GM19099 (cell line): ENCODE results near the gene DCDC1.

Experiments used
- POLR2A ChIP-seq: IDR thresholded peaks from 3 replicates; pipeline ENCODE4 v1.6.1; 2011; ENCODE audit warnings: low read depth; ENCODE audit not compliant: insufficient read length; ENCODE audit errors: extremely low read depth

Gene DCDC1

GRCh38 chr11:30902929-30903328, 466.6 kb downstream of the DCDC1 start:
- TF ChIP-seq POLR2A = no peak

- no peak for TF ChIP-seq POLR2A
Measured at GRCh38 chr11:30895046-30895445, 474.5 kb downstream of the DCDC1 start.

DNA sequence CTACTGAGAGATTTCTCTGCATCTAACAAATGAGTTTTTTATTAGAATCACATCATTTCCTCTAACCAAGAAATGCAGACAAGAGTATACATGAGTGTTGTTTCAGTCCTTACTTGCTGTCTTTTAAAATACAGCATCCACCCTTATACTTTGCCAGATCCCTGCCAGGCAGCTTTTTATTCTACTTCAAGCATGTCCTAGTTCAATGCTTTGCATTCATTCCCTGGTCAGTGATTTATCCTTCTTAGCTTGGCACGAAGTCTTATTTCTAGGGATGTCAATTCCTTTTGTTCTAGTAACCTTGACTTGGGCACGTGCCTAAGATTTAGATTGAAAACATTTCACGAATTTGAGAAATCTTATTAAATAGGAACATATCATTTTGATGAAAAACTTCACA, 476.2 kb downstream of the DCDC1 start:
- TF ChIP-seq POLR2A = no peak

DNA sequence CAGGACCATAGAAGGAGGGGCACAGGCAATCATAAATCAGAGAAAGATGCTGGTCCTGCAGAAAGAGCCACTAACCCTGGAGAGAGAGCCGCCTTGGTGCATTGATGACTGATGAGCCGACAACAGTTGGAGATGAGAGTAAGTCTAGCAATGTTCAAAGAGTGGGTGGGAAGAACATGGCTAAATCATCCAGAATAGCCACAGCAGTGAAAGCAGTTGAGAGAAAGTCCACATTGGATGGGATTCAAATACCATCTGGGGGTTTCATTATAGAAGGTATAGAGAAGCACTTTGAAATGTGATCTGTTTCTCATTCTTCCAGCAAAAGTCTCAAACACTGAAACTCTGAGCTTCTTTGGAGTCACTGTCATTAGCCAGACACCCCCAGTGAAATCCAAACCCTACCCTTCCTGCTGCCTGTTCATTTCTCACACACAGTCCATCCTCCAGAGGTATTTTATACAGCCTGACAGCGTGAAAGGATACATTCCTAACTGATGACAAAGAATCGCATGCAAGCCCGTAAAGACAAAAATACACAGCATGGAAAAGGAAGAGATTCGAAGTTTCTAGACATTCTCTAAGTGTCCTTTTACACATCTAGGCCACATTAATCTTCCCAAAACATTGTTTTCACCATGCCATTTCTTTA, 480.3 kb downstream of the DCDC1 start:
- TF ChIP-seq POLR2A = no peak

GRCh38 chr11:30879322-30880005, 490.1 kb downstream of the DCDC1 start:
- no peak for TF ChIP-seq POLR2A

DNA sequence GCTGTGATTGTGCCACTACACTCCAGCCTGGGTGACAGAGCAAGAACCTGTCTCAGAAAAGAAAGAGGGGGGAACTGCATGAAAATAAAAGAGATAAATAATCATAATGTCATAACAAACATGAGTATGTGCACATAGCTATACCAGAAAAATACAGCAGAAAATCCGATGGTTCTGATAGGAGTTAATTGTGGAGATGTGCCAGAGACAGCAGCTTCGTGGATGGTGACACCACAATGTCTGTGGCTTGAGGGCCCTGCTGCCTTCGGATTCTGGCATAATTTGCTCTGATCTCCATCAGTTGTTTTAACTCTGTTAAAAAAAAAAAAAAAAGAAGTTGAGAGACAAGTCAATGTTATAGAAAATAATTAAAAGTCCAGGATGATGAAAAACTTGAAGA, 491.1 kb downstream of the DCDC1 start:
- TF ChIP-seq POLR2A = no peak

- TF ChIP-seq POLR2A = no peak
Measured at GRCh38 chr11:30876663-30877396, 492.7 kb downstream of the DCDC1 start.

DNA sequence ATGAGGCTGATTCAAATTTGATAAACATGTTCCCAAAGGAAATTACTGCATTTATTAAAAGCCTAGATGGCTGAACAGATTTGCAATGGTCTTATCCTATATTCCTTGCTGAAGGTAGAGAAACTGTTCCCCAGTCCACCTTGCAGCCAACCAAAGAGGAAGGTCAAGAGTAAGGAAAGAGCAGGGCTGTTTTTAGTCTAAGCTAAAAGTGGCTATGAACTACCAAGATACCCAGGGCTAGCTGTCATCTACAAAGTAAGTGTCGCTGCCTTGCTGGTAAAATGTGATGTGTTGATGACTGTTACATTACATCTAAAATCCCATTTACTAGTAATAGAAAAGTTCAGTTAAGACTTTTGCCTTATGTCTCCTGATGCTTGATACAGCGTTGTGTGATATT, 493.3 kb downstream of the DCDC1 start:
- no peak for TF ChIP-seq POLR2A

- TF ChIP-seq POLR2A = no peak
Measured at GRCh38 chr11:30875806-30876205, 493.7 kb downstream of the DCDC1 start.

DNA sequence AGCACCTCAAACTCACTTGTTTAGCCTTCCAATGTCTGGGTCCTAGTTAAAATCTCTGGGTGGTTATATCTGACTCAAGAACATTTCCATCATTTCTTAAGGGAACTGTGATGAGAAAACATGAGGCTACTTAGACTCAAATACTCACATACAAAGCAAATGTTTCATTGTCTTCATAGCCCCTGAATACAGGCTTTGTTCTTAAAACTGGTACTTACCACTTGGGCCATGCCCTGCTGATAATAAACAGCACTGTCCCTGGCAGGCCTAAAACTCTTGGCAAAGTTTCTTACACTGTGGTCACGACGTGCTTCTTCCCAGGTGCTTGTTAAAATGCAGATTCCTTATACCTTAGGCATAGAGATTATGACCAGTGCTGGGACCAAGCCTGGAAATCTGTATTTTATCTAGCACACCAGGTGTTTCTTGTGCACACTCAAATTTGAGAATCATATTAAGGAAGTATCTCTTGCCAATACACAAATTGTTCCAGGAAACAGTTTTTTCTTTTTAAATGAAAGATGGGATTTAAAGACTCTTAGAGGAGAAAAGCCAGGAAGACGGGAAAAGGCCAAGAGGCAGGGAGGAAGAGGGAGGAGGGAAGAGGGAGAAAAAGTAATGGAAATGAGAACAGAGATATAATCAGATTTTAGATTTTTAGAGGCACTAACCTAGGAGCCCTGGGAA, 495.5 kb downstream of the DCDC1 start:
- TF ChIP-seq POLR2A = no peak

GRCh38 chr11:30868626-30869081, 500.9 kb downstream of the DCDC1 start:
- TF ChIP-seq POLR2A = no peak

DNA sequence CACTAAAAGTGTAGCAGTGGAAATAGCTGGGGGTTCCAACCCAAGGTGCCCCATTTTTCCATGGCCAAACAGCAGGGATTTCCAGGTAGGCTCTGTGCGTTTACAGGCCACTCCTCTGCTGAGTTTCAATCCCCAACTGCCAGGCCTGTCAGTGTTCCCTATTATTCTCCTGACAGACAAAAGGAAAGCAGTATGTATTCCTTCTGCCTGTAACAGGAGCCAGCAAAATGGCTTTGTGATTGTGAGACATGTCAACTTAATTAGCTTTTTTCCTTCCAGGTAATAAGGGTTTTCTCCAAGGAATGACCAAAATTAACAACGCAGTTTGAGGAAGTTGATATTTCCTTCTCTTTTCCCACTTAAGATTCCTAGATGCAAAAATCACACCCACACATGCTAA, 506.3 kb downstream of the DCDC1 start:
- TF ChIP-seq POLR2A = no peak

- TF ChIP-seq POLR2A = no peak
Measured at GRCh38 chr11:30861531-30861930, 508.0 kb downstream of the DCDC1 start.

- TF ChIP-seq POLR2A = no peak
Measured at GRCh38 chr11:30861064-30861463, 508.5 kb downstream of the DCDC1 start.

DNA sequence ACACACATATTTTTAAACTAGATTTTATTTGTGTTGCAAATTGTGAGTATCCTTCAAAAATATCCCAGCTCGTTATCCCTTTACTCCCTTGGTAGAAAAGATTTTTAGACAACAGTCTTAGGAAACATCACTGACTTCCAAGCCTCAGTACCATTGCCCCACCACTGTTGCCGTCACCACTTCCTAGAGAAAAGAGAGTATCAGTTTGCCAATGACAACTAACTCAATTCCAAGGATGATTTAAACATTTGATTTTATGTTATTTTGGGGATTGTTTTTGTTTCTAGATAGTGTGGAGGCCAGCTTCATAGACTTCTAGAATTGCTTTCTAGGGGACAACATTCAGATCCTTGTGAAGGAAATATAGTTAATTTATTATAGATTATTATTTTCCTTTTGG, 509.4 kb downstream of the DCDC1 start:
- TF ChIP-seq POLR2A = no peak

DNA sequence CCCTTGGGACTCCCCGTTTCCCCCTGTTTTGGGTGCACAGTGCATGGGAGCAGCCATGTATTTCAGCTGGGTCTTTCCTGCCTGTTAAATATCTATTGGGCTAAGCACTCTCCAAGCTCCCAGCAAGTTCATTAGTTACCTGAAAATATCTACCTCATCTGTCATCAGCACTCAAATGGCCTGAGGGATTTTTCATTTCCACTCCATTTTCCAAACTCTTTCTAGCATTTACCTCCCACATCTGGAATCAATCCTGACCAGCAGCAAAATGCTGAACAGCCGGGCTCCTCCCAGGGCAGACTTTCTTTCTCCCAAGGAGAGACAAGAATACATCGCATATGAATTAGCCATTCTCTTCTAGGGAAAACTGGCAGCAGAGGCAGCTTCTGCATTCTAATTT, 509.9 kb downstream of the DCDC1 start:
- no peak for TF ChIP-seq POLR2A

DNA sequence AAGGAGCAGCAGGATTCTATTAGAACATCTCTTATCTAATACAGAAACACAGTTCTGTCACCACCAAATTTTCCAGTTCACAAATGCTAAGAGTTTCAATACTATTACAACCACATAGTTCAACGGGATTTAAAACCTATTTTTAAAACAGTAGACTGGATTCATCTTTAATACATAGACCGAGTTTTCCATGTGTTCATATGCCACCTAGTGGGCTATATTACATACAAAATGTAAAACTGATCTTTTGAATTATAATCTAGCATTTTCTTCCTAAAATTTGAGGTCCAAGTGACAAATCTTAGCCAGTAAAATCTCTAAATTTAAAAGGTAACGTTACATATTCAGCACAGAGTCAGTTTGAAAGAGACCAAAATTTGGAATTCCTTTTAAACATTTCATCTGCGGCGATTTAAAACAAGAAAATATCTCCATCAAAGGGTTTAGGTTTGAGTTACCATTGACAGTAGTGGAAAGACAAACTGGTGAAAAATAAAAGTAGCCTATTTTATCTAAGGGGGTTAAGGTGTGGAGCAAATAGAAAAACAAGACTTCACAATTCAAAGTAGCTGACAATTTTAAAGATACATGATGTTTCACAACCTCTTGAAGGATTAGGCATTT, 514.0 kb downstream of the DCDC1 start:
- TF ChIP-seq POLR2A = no peak
